GM15510 (cell line): Measurements from ENCODE around the gene OR14K1.

Experiments used
- POLR2A ChIP-seq: IDR thresholded peaks from 3 replicates; pipeline ENCODE4 v1.6.1; 2011; ENCODE audit warnings: borderline replicate concordance; ENCODE audit not compliant: insufficient read length; ENCODE audit errors: extremely low read depth

Gene OR14K1, protein sequence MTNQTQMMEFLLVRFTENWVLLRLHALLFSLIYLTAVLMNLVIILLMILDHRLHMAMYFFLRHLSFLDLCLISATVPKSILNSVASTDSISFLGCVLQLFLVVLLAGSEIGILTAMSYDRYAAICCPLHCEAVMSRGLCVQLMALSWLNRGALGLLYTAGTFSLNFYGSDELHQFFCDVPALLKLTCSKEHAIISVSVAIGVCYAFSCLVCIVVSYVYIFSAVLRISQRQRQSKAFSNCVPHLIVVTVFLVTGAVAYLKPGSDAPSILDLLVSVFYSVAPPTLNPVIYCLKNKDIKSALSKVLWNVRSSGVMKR

GRCh38 chr1:247738315-247738714 lies at the start of gene OR14K1:
Gene OR14K1, plus strand, starts transcription at chr1:247738615. Its CDS starts 0 bp downstream, at chr1:247738615.
- no peak for TF ChIP-seq POLR2A

DNA sequence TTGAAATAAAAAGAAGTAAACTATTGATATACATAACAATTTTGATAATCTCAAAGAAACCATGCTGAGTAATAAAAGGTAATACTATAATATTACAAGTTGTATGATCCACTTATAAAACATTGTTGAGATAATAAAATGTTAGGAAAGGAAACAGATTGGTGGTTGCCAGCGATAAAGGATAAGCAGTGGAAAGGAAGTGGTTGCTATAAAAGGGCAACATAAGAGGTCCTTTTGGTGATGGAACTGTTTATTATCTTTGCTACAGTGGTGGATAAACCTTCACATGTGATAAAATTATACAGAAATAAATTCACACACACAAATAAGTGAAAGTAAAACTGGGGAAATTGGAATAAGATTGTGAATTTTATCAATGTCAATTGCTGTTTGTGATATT lies 37.1 kb upstream of the OR14K1 start:
- TF ChIP-seq POLR2A: no peak

- no peak for TF ChIP-seq POLR2A
Measured at GRCh38 chr1:247713753-247714152, 24.7 kb upstream of the OR14K1 start.

DNA sequence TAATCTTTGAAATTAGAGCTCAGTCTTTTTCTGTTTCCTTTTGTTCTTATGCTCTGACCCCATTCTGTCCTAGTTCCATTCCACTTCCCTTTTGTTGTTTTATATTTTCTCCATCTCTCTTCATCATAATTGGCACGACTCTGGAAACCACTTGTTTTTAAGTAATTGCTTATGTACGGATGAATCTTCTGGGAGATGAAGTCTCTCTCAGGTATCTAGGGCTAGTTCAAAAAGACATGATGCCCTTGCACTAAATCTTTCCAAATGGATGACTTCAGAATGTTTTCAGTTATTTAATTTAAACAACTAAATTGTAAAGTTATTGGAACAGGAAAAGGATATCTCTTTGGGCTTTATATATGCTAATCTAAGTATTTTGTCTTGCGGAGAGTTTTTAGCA lies 21.9 kb upstream of the OR14K1 start, which contains the start of gene OR6F1:
TSS of gene OR6F1 (minus strand) at position 101 of the 400 bp plus-strand sequence. CDS start 3,891 bp downstream, outside the sequence.
- no peak for TF ChIP-seq POLR2A

DNA sequence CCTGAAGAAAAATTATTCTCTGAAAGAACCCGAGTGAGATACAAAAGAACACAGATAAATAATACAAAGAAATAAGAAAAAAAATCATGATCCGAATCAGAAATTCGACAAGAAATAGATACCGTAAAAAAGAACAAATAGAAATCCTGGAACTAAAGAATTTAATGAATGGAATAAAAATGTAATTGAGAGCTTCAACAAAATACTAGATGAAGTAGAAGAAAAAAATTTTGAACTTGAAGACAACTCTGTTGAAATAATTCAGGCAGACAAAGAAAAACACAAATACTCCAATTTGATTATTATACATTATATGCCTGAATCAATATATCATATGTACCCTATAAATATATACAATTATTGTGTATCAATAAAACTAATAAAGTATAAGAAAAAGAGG lies 17.2 kb upstream of the OR14K1 start:
- TF ChIP-seq POLR2A: no peak

DNA sequence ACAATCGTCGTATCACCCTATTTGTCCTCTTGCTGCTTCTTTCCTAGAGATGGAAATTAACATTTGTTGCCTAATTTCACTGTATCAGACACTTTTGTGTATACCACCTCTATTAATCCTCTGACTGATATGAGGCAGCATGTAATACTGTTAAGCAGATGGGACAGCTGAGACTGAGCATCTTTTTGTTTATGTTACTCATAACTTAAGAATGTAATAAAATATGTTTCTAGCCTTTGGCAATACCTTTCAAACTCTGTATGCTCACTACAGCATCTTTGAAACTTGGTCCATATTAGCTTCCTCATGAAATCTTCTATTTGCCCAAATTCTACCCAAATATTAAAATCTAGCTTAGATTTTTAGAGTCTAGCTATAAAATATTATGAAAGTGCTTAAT lies 2.3 kb downstream of the OR14K1 start:
- no peak for TF ChIP-seq POLR2A

DNA sequence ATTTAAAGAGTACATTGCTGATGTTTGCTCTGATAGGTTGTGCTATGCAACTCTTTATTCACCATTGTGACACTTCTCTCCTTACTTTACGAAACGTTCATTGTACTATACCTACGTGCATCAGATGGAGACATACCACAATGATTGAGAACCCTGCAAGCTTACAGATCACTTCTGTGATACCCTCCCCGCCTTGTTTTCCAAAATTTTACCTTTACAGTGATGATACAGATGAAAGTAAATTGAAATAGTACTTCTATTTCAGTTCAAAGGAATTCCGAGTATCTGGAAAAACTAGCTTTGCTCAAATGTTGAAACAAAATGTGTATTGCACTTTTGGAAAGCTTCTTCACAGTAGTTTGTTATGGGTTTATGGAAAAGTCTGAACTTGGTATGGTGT lies 3.3 kb downstream of the OR14K1 start:
- no peak for TF ChIP-seq POLR2A

- no peak for TF ChIP-seq POLR2A
Measured at GRCh38 chr1:247746391-247746935, 8.0 kb downstream of the OR14K1 start.

- no peak for TF ChIP-seq POLR2A
Measured at GRCh38 chr1:247747616-247748015, 9.2 kb downstream of the OR14K1 start.

GRCh38 chr1:247748041-247748440 lies 9.6 kb downstream of the OR14K1 start, which contains the start of gene OR14A2:
Gene OR14A2, minus strand, starts transcription at chr1:247748141.
- TF ChIP-seq POLR2A: no peak

- TF ChIP-seq POLR2A: no peak
Measured at GRCh38 chr1:247749870-247750269, 11.5 kb downstream of the OR14K1 start.

DNA sequence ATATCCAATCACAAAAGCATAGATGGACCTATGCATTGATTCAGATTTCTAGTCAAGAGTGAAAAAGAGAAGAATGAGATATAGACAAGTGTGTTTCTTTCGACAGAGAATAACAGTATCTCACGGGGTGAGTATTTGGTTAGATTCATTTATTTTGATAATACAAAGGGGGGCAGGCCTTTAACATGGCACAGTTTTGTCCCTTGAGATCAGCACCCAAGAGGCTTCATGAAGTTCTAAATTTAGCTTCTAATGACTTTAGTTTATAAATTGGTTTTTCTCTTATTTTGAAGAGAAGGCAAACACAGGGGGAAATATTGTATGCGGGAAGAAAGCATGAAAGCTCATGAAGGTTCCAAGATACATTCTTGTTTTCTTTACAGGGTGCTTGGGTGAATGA lies 22.0 kb downstream of the OR14K1 start, which contains the start of gene OR1C1:
TSS of gene OR1C1 (minus strand) at position 101 of the 400 bp plus-strand sequence. CDS start 2,150 bp downstream, outside the sequence.
- TF ChIP-seq POLR2A: no peak

DNA sequence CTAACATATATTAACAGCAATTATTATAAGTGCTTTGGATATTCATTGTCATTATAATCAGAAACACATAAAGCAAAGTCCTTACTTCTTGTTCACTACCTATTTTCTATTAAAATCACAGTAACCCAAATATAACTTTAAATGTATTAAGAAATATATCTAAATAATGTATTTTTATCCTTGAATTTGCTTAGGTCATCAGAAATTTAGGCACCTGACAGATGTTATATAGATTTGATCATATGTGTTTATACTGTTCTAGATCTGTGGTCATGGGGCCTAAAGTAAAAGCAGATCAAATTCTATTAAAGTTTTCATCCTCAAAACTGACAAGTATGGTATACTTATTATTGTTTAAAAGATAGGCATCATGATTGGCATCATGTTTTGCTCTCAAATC lies 31.2 kb downstream of the OR14K1 start:
- no peak for TF ChIP-seq POLR2A
